Activated CD4-positive, CD25-positive, alpha-beta regulatory T cell (primary cell): Measurements from ENCODE around the gene PFKM.
A peak's percentile ranks its signal among the peaks of the same experiment; 100 is the strongest.

ENCODE experiments used
- DNase-seq, 4 experiments: peaks; one replicate each; lab custom pipeline; 2025; lab: John Stamatoyannopoulos, UW

PFKM gene

DNA sequence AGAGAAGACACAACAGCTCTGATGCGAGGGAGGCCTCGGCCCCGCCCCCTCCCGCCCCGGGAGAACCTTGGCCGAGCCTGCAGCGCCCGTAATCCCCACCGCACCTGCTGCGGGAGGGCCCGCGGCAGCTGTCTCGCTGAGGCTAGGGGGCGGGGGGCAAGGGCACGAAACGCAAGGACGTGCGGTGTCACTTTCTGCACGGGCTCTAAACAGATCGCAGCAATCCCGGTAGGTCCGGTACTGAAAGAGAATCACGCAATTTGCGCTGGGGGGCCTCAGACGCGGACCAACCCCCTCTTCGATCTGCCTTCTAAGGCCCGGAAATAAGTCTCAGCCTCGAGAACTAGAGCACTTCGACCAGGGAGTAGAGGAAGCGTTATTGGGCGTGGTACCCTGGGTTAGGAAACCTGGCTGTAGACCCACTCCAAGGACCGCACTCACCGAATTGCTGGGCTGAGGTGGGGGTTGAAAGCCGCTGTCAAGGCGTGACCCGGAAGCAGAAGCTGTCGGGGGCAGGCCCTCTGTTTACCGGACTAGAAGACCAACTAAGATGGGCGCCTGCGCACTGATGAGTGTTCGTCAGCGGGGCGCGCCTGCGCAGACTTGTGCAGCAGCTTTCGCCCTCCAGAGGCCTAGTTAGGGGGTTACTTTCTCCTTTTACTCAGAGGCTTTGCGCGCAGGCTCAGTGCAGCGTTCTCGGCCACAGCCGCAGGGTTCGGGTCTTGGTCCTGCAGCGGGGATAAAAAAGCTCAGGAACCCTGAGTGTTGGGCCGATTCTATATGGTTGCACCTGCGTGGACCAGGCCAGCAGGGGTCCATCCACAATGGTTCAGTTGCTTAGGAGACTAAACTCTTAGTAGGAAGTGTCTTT is 38.1 kb downstream of the PFKM start, which contains the start of gene ASB8:
Gene ASB8 (minus strand): TSS at position 498 of the 871 bp plus-strand sequence. CDS start 4,019 bp downstream, outside the sequence.
- DNase-seq, result peak; percentile 97 to 99 (median 98)

DNA sequence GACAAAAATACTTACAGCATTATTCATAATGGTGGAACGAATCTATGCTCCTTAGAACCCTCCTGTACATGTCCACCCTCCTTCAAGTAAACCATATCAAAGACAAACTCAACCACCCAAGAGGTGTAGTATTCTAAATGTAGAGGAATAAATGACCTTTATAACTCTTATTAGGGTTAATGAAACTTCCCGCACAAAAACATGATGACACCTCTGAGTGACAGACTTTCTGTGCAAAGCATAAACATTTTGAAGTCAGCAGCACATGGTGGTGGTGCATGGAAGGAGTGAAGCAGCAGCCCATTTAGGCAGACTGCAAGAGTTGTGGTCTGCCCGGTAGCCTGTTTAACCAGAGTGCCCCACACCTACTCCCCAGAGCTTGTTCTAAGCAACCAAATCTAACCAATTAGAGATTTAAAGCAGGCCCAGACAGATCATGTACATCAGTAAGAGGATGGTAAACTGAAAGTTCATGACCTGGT is 38.8 kb downstream of the PFKM start:
- DNase-seq, result no peak

DNA sequence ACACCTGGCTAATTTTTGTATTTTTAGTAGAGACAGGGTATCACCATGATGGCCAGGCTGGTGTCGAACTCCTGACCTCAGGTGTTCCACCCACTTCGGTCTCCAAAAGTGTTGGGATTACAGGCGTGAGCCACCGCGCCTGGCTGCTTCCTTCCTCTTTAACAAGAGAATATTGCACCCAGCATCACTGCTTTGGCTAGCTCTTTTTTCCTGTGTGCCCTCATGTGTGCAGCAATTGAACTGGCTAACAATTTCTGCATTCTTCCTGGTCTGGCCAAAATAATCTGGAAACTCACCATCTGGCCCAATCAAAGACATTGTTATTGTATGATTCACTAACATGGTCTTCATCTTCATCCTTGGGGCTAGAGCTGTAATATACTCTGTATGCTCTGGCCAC is 40.9 kb downstream of the PFKM start:
- DNase-seq, result no peak

DNA sequence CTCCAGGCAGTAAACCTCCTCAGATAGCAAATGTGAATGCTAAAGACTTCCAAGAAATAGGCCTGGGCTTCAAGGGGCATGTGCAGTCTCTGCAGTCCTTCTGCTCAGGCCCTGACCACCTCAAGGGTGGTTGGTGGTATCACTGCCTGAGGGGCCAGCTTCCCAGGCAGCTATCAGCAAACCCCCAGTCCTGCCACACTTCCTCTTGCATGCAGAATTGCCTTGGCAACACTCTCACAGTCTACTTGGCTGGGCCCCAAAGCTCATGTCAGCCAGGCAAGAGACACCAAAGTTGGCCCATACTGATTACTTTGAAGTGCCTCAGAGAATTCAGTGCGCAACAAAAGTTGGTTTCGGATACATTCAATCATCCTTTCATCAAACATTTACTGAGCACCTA is 41.6 kb downstream of the PFKM start:
- DNase-seq, result no peak

DNA sequence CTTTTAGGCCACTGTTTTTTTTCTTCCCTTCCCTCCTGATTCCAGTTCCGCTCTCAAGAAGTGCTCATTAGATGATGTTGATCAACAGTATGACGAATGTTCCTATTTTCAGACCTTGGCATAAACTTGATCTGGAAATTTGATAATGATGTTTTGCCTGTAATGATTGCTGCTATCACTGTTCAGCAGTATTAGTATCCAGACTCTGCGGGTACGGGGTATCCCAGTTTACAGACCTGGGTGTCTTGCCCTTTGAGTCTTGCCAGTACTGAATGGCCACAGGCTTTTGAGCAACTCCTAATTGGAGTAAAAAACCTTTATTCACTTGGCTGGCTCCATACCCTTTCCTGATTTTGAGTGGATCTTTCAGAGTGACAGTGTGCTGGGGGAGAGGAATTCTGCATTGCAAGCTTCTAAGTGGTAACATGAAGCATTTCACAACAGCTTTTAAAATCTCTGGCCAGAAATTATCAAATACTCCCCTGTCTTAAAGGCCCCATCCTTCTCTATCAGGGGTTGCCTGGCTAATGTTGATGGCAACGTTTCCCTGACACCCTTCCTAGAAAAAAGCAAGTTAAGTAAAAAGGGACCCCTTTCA is 44.1 kb downstream of the PFKM start:
- DNase-seq, result no peak

DNA sequence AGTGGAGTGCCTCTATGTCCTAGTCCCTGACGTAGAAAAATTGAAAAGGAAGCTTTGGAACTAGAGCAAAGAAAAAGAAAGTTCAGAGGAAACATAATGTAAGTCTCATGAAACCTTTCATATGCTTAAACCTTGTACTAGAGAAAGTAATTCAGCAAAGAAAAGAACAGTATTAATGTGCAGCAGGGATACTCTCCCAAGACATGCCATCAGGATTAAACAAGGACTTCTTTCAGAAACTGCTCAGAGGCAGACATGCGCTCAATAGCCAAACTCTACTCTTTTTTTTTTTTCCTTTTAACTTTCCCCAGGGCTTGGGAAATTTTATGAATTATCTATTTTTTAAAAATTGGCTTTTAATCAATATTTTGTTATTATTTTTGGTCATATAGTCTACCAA is 45.3 kb downstream of the PFKM start:
- no peak for DNase-seq

DNA sequence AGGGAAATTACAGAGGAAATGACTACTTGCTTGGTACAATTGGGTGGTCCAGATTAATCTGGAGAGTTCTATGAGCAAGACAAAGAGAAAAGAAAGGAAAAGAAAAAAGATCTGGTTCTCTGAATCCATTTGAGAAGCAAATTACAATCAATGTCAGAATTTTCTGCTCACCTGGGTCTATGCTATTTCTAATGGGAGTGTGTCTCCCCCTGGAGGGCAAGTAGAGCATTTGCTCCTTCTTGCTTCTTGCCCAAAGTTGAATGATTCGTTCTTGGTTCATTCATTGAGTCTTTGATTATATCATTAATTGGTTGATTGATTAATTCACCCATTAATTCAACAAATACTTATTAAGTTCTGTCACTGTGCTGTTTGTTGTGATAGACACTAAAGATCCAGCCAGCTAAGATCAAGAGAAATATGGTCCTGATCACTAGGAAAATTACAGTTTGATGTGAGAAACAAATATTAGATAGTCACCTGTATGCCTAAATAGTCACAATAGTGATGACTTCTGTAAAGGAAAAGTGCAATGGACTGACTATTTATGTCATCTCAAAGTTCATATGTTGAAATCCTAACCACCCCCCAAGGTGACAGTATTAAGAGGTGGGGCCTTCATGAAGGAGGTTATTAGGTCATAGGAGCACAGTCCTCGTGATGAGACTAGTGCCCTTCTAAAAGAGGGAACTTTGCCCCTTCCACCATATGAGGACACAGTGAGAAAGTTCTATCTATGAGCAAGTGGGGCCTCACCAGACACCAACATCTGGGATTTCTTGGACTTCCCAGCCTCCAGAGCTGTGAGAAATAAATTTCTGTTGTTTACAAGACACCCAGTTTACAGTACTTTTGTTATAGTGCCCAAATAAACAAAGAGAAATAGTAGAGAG is 46.2 kb downstream of the PFKM start:
- peak in 3 of 4 experiments; percentile 15 to 43 (median 24) for DNase-seq

DNA sequence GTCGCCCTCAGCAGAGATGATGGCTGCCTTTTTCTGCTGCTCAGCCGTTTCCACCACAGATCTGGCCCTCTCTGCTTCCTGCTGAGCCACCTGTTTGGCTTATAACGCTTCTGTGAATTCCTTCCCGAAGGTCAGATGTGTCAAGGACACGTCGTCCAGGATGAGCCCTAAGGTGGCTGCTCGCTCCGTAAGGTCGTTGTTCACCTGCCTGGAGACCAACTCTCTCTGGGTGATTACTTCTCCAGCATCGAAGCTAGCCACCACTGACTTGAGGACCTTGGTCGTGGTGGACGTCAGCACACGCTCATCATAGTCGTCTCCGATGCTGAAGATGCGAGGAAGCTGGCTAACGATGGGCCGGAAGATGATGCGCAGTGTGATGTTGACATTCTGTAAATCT is 49.8 kb downstream of the PFKM start:
- no peak for DNase-seq

DNA sequence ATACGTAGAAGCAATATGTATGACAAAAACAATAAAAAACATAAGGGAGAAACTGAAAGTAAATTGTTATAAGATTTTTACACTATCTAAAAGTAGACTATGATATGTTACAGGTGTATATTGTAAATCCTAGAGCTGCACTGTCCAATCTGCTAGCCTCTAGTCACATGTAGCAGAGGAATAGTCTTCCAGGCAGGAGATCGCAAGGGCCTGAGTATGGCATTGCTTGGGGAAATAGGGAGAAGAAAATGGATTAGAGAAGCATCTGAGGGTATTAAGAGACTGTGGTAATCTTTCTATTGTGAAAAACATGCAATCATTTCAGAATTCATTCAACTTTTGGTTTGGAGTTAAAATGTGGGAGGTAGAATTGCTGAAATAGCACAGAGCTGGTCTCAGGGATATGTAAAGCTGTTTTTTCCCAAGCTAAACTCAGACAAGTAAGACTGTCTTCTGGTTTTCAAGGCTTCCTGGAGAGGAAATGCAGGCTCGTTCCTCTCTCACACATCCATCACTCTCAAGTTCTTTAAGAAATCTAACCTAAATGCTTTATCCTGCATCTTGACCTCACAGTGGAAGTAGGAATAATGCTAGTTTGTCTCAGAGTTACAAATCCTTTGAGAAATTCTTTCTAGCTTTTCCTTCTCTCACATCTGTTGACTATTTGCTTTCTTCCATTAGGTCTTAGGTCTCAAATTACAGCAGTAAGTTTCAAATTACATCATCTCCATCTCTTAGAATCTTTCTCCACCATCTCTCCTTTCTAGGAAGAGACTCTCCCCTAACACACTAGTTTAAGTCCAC is 56.7 kb downstream of the PFKM start:
- DNase-seq, result no peak

DNA sequence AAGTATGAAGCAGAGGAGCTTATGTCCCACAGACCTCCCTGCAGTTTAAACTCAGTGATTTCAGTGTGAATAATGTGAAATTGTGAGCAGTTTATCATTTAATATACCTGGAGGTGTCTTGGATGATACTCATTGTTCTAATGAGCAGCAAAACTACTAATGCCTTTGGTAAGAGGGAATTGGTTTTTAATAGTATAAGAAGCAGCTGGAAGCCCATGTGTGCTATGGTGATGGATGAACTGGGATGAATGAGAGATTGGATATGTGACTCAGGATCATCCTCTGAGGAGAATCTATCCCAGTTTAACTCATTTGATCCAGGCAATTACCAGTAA is 57.2 kb downstream of the PFKM start:
- no peak for DNase-seq

DNA sequence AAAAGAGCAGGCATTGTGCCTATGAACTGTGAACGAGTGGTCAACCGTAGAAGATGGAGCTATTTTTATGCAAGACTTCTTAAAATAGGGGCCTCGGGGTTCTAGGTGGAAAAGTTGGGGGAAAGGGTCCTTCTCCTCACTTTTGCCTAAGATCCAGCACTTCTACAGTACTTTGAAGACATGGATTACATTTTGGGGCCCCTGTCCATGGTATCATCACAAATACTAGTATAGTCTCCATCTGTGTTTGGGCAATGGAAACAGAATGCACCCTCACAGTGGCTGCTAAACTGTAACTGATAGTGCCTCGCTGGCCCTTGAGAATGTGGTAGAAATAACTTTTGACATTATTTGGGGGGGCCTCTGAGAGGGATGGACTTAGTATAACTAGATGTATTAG is 58.8 kb downstream of the PFKM start:
- no peak for DNase-seq

DNA sequence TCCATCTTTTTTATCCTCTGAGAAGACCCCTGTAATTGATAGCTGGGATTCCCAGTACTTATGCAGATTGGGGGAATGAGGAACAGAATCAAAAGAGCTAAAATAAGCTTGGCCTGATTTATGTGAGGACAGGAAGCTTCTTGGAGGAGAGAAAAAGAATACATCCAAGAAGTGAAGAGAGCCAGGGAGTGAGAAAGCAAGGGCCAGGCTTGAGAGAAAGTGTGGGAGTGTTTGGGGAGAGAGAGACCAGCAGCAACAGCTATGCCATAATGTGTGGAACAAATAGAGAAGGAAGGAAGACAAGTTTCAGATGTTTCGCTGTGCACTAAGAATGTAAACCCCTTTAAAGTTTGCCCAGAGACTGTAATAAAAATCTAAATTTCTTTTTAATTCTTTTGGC is 60.3 kb downstream of the PFKM start:
- DNase-seq, result no peak

DNA sequence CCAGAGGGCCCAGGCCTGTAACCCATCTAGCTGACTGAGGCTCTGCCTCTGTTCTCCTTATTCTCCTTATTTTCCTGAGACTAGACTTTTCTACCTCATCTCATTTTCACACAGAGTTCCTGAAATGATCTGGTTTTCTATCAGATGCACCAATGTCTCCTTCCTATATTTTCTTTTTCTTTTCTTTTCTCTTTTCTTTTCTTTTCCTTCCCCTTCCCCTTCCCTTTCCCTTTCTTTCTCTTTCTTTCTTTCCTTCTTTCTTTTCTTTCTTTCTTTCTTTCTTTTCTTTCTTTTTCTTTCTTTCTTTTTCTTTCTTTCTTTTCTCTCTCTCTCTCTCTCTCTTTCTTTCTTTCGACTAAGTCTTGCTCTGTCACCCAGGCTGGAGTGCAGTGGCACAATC is 61.3 kb downstream of the PFKM start:
- DNase-seq, result no peak

DNA sequence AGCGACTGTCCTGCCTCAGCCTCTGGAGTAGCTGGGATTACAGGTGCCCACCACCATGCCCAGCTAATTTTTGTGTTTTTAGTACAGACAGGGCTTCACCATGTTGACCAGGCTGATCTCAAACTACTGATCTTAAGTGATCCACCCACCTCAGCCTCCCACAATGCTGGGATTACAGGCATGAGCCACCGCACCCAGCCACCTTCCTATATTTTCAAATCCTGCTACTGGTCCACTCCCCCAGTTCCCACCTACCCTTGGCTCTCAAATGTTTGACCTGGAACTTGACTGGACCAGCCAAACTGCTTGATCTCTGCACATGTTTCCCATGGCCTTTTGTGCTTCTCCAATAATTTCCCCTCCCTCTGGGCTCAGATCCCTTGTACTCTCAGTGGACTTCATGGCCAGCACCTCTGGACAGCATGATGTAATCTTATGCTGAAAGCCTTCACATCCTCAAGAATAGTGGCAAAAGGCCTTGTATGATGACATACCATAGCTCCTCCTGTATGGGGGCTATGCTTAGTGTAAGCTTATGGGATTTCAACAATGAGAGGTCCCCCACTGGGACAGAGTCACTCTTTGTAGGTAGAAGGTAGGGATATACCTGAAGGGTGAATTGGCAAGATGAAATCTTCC is 61.8 kb downstream of the PFKM start:
- DNase-seq, result no peak

DNA sequence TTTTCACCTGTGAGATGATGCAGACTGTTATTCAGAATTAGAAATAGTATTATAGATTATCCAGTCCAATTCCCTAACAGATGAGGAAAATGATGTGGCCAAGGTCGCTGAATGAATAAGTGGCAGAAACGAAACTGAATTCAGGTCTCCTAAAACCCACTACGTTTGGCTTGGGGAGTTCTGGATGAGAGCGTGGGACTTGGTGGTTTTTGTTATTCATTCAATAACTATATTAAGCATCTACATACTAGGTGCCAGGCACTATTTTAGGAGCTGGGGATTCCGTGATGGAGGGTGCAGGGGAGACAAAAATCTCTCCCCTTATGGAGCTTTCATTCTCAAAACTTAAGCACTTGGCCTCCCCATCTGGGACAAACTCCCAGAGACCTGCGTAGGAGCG is 63.5 kb downstream of the PFKM start:
- DNase-seq, result no peak

DNA sequence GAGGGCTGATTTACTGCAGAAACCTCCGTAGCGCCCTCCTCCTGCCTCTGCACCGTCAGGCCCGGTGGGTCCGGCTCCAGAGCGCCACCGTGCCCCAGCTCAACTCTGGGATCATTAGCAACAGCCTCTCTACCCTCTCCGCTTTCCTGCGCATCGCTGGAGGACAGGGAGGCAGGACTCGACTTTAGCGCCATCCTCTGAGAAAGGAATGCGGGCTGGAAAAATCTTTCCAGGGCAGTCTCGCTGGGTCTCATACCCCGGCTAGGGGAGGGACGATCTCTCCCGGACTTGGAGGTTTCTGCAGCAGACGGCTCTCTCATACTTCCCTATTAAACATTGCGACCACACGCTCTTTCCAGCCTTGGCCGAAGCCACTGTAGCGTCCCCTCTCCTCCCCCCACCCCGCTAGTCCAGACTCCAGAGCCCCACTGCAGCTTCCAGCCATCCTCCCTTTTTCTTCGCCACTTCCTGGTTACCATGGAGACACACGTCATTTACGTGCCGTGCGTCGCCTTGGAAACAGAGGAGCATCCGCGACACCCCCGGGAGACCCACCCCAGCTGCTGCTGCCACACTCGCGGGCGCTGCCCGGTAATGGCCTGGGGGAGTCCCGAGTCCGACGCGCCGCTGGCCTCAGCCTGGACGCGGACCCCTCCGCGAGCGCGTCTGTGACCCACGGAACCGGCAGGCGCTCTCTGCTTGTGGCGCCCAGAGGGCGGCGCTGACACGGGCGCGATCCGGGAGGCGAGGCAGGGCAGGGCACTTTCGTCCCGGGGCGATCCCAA is 64.1 kb downstream of the PFKM start, which contains the start of gene CCDC184:
Gene CCDC184 (plus strand): TSS at position 554 of the 785 bp plus-strand sequence. CDS start 479 bp downstream, outside the sequence.
- peak in 3 of 4 experiments; percentile 30 to 57 (median 35) for DNase-seq

DNA sequence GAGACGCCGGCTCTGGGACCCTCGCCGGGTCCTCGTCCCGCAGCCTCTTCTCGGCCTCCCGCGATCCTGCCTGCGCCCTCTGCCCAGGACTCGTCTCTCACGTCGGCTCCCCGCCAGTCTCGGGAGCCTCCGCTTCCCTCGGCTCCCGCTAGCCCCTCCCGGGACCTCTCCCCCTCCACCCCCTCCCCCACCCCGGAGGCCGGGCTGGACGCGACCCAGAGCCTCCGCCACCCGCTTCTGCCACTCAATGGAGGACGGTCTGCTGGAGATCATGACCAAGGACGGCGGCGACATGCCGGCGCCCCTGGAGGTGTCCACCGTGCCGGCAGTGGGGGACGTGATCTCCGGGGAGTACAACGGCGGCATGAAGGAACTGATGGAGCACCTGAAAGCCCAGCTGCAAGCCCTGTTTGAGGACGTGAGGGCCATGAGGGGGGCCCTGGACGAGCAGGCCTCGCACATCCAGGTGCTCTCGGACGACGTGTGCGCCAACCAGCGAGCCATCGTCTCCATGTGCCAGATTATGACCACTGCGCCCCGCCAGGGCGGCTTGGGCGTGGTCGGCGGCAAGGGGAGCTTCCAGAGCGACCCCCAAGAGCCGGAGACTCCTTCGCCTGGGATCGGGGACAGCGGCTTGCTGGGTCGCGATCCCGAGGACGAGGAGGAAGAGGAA is 64.8 kb downstream of the PFKM start:
- no peak for DNase-seq

DNA sequence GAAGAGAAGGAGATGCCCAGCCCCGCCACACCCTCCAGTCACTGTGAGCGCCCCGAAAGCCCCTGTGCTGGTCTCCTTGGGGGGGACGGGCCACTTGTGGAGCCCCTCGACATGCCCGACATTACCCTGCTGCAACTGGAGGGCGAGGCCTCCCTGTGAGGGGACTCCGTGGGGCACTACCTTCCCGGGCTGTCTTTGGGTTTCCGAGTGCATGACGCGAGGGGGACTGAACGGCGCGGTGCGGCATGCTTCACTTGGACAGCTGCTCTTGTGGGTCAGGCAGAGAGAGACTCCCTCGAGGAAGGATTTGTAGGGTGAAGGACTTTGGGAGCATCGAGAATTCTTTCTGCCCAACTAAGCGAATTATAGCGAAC is 65.4 kb downstream of the PFKM start:
- DNase-seq, result no peak

DNA sequence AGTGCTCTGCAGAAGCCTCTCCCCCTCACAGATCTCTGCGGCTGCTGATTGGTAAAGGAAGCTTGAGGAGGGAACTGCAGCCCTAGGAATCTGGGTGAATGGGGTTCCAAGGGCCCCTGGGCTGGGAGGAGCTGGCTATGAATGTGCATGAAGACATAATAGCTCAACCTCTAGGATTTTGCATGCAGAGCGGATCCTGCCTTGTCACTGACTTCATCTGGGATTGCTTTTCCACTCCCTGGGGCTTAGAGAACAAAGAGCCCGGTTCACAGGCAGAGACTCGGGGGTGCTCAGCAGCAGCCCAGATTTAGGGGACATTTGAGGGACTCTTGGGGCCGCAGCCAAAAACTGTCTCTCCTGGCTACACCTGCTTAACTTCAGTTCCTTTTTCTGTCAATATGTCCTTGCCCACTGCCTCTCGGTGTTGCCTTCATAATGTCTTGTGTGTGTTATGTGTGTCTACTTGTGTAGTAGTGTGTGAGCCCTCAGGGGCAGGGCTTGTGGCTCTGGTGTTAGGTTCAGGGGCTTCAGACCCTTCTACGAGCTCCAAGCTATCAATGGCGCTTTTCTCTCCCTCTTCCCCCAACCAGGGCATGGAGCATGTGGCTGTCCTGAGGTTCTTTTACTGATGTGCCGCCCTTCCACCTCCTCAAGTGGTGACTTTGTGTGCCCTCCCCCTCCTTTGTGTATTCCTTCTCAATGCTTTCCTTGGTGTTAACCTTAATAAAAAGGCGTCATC is 66.2 kb downstream of the PFKM start:
- DNase-seq, result no peak
